NB4 (cell line): ENCODE data around the gene PHACTR3.

Experiments
- DNase-seq: peaks from one replicate; pipeline ENCODE4 v3.0.0; 2010; ENCODE audit warnings: low read depth
- H3K4me3 ChIP-seq: one replicate; pipeline ENCODE4 v1.5.1; 2011; ENCODE audit warnings: mild to moderate bottlenecking, low read depth, low read length, moderate library complexity
- MYC ChIP-seq: IDR thresholded peaks from 2 replicates; pipeline ENCODE4 v1.6.1; 2011; ENCODE audit warnings: low read depth, low read length
- POLR2A ChIP-seq: IDR thresholded peaks from 2 replicates; pipeline ENCODE4 v1.6.1; 2011; ENCODE audit warnings: mild to moderate bottlenecking; ENCODE audit not compliant: insufficient read length; ENCODE audit errors: extremely low read depth
- TF ChIP-seq, protein P1 (sequence below): IDR thresholded peaks from one replicate; pipeline ENCODE4 v1.5.1; 2012; ENCODE audit warnings: low read depth, low read length
- TF ChIP-seq, protein P2 (sequence below): IDR thresholded peaks from 2 replicates; pipeline ENCODE4 v1.6.1; 2011; ENCODE audit warnings: low read depth, low read length

Gene PHACTR3

GRCh38 chr20:59782986-59783640 lies 178.8 kb downstream of the PHACTR3 start:
- TF ChIP-seq, protein P1, sequence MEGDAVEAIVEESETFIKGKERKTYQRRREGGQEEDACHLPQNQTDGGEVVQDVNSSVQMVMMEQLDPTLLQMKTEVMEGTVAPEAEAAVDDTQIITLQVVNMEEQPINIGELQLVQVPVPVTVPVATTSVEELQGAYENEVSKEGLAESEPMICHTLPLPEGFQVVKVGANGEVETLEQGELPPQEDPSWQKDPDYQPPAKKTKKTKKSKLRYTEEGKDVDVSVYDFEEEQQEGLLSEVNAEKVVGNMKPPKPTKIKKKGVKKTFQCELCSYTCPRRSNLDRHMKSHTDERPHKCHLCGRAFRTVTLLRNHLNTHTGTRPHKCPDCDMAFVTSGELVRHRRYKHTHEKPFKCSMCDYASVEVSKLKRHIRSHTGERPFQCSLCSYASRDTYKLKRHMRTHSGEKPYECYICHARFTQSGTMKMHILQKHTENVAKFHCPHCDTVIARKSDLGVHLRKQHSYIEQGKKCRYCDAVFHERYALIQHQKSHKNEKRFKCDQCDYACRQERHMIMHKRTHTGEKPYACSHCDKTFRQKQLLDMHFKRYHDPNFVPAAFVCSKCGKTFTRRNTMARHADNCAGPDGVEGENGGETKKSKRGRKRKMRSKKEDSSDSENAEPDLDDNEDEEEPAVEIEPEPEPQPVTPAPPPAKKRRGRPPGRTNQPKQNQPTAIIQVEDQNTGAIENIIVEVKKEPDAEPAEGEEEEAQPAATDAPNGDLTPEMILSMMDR, result peak; percentile 98
- TF ChIP-seq POLR2A (no peak), MYC (no peak)
- TF ChIP-seq, protein P2, sequence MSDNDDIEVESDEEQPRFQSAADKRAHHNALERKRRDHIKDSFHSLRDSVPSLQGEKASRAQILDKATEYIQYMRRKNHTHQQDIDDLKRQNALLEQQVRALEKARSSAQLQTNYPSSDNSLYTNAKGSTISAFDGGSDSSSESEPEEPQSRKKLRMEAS, result no peak
- DNase-seq, result peak; percentile 76
- no peak overlapping the region for H3K4me3 ChIP-seq

DNA sequence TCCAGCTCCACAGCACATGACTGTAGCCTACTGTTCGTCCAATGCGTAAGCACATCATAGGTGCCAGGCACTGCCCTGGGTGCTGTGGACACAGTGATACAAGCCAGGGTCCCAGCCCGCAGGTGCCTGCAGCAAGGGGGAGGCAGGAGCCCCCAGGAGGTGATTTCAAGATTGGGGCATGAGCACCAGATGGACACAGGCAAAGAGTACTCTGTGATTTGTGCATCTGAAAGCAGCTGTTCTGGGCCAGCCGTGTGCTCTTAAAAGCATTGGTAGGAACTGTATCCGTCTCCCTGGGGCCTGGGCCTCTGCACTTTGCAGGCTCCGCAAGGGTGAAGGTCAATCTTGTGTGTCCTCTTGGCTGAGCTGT lies 179.3 kb downstream of the PHACTR3 start:
- no peak for DNase-seq
- no peak overlapping the region for H3K4me3 ChIP-seq
- TF ChIP-seq MYC (no peak), POLR2A (no peak)
- TF ChIP-seq, protein P1, result no peak
- TF ChIP-seq, protein P2, result no peak

GRCh38 chr20:59784365-59784764 lies 180.0 kb downstream of the PHACTR3 start:
- no peak for TF ChIP-seq MYC
- TF ChIP-seq, protein P2, result no peak
- no peak for TF ChIP-seq POLR2A
- TF ChIP-seq, protein P1, result no peak
- no peak for DNase-seq
- H3K4me3 ChIP-seq, result no peak overlapping the region

DNA sequence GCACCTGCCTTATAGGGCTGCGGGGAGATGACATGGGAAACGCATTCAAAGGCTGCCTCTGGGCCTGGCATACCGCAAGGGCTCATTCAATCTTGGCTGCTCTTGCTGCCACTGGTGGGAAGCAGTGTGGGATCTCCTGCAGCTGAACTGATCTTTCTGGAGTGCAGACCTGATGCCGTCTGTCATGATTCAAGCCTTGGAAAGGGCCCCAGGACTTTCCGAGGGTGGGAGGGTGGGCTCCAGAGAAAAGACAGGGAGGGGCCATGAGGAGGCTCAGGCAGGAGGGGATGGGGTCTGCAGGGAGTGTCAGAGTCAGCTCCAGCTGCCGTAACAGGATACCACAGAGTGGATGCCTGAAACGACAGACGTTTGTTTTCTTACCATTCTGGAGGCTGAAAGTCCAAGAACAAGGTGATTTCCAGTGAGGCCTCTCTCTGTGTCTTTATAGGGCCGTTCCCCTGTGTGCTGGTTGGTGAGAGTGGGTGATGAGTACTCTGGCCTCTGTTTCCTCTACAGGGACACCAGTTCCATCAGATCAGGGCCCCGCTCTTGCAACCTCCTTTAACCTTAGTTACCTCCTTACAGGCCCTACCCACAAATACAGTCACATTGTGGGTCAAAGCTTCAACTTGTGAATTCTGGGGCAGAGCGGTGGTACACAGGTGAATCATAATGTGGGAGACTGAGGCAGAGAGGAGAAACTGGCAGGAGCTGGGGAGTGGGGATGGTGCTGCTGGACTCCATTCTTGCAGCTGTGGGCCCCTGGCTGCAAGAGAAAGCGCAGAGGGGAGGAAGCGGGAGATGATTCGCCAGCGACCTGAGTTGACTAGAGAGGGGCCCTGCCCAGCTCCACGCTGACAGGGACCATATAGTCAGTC lies 180.7 kb downstream of the PHACTR3 start:
- TF ChIP-seq, protein P2, result no peak
- TF ChIP-seq POLR2A, result no peak
- TF ChIP-seq MYC, result no peak
- TF ChIP-seq, protein P1, result no peak
- H3K4me3 ChIP-seq, result no peak overlapping the region
- DNase-seq, result no peak

- H3K4me3 ChIP-seq, result no peak overlapping the region
- TF ChIP-seq, protein P2, result no peak
- no peak for TF ChIP-seq MYC
- DNase-seq, result no peak
These were observed 181.3 kb downstream of the PHACTR3 start for GRCh38 chr20:59785669-59785959.
